Immature natural killer cell (primary cell): ENCODE results near the gene NFATC2. TPM values are rescaled to one million over a fixed set of nuclear protein-coding genes. Genes with fewer than 3 reads are reported as not detected.

ENCODE experiments used
- DNase-seq, 3 donors: peaks; one replicate each; pipeline ENCODE4 v3.0.0; 2022; ENCODE audit warnings: mixed read lengths in 1 of 3
- H3K27ac Mint-ChIP-seq, 6 donors: one replicate each; pipeline ENCODE4 v1.8.0; 2020; ENCODE audit warnings: mixed read lengths in 6 of 6, mild to moderate bottlenecking in 5 of 6, inconsistent platforms in 4 of 6, moderate library complexity in 3 of 6
- H3K27me3 Mint-ChIP-seq, 3 donors: one replicate each; pipeline ENCODE4 v1.8.0; 2020 to 2021; ENCODE audit warnings: low read depth in 3 of 3, mild to moderate bottlenecking in 3 of 3, mixed read lengths in 3 of 3, moderate library complexity in 3 of 3, inconsistent platforms in 1 of 3
- H3K36me3 Mint-ChIP-seq, 3 donors: one replicate each; pipeline ENCODE4 v1.8.0; 2020; ENCODE audit warnings: mixed read lengths in 3 of 3, inconsistent platforms in 2 of 3, mild to moderate bottlenecking in 2 of 3
- H3K4me1 Mint-ChIP-seq, 2 donors: one replicate each; pipeline ENCODE4 v1.8.0; 2020; ENCODE audit warnings: inconsistent platforms in 2 of 2, mild to moderate bottlenecking in 2 of 2, mixed read lengths in 2 of 2, moderate library complexity in 1 of 2
- H3K4me3 Mint-ChIP-seq, 5 donors: one replicate each; pipeline ENCODE4 v1.8.0; 2020; ENCODE audit warnings: mild to moderate bottlenecking in 5 of 5, mixed read lengths in 5 of 5, inconsistent platforms in 3 of 5, moderate library complexity in 3 of 5
- H3K9me3 Mint-ChIP-seq, 6 donors: one replicate each; pipeline ENCODE4 v1.8.0; 2020; ENCODE audit warnings: mild to moderate bottlenecking in 6 of 6, mixed read lengths in 6 of 6, inconsistent platforms in 4 of 6, moderate library complexity in 3 of 6
- polyA plus RNA-seq, 3 donors: library from polyadenylated mRNA; unstranded; fragments of 300-500 nt; fragmentation: Illumina TruSeq; gene quantifications; one replicate each; pipeline ENCODE4 v1.2.3, GENCODE V29; 2021

NFATC2 gene
- polyA plus RNA-seq, 3 donors from 2014 or later = 14.5 to 101 (median 21.3) TPM

- Mint-ChIP-seq H3K4me1 (peaks cover 10 to 17% of the 10 kb centered on the region in 2 donors), H3K36me3 (peaks cover 0 to 16% (median 10%) of the 10 kb centered on the region in 3 donors), H3K4me3 (no peak overlapping the region), H3K9me3 (no peaks in the 10 kb centered on the region), H3K27ac (no peak overlapping the region), H3K27me3 (peaks cover 0 to 4% (median 0%) of the 10 kb centered on the region in 3 donors)
- DNase-seq = no peak
Observed at GRCh38 chr20:51369503-51369902, 173.0 kb downstream of the NFATC2 start.

DNA sequence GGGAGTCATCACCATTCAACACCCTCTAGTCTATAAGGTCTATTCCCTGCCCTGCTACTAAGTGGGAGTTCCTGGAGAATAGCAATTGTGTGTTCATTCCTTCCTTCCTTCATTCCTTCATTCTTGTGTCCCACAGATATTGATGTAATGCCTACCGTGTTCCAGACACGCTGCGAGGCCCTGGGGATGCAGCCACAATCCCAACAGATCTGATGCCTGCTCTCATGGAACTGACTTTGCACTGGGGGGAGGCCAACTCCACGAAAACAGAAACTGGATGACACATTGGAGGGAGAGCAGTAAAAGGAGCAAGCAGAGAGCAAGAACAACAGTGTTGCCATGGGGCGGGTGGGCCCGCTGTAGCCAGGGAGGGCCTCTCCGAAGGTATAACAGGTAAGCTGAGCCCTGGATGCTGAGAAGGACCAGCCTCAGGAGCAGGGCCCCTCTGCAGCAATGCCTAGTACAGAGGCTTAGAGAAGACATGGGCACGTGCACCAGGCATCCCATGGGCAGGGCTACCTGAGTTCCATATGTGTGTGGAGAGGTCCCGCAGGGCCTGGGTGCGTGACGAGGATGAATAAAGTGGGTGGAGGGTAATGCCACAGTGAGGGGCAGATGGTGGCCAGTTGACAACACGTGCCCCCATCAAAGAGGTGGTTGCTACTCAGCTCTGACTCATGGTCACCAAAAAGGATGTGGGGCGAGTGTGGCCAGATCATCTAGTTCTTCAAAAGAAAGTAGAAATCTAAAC is 173.9 kb downstream of the NFATC2 start:
- Mint-ChIP-seq H3K9me3 (peaks cover 0 to 5% (median 2%) of the 10 kb centered on the region in 6 donors), H3K4me3 (no peak overlapping the region), H3K27me3 (peaks cover 0 to 4% (median 0%) of the 10 kb centered on the region in 3 donors), H3K4me1 (peaks cover 10 to 18% of the 10 kb centered on the region in 2 donors), H3K36me3 (peaks cover 5 to 20% (median 10%) of the 10 kb centered on the region in 3 donors), H3K27ac (peak overlapping the region in 1 of 6 donors; percentile 34)
- DNase-seq = peak in 1 of 3 donors; percentile 17

DNA sequence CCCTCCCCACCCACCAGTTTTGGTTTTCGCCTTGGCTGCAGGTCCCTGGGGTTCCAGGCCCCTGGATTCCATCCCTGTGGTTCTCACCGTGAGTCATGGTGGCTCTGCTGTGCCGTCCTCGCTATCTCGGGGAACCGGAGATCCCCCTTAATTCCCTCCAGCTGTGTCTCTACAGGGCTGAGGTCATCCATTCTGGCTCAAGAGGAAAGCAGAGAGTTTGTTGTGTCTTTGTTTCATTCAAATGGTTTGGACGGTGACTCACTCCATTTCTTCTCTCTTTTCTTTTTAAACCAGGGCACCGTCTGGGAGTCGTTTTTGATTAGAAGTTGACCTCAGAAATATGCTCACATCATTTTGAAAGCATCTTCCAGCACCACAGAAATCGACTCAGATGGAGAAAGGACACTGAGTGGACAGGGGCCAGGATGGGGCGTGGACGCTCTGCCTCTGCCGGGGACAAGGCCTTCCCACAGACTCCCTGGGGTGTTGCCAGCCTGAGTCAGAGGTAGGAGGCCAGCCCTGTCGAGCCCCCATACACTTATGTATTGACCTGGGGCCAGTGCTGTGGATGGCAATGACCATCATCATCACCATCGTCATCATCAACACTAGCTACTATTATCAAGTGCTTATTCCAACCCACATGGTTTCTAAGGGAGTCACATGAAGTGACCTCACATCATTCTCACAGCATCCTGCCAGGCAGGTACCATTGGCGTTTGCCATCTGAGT is 176.2 kb downstream of the NFATC2 start:
- DNase-seq = no peak
- Mint-ChIP-seq H3K36me3 (peaks cover 8 to 24% (median 11%) of the 10 kb centered on the region in 3 donors), H3K4me1 (peaks cover 6 to 17% of the 10 kb centered on the region in 2 donors), H3K27me3 (peaks cover 0 to 3% (median 0%) of the 10 kb centered on the region in 3 donors), H3K4me3 (no peak overlapping the region), H3K27ac (peak overlapping the region in 1 of 6 donors; percentile 30), H3K9me3 (peaks cover 0 to 8% (median 2%) of the 10 kb centered on the region in 6 donors)

- no peak overlapping the region for H3K27ac Mint-ChIP-seq
- H3K4me1 Mint-ChIP-seq = peaks cover 6 to 17% of the 10 kb centered on the region in 2 donors
- peaks cover 8 to 24% (median 14%) of the 10 kb centered on the region in 3 donors for H3K36me3 Mint-ChIP-seq
- no peak for DNase-seq
- H3K27me3 Mint-ChIP-seq = peaks cover 0 to 3% (median 2%) of the 10 kb centered on the region in 3 donors
- peaks cover 0 to 8% (median 2%) of the 10 kb centered on the region in 6 donors for H3K9me3 Mint-ChIP-seq
- H3K4me3 Mint-ChIP-seq = no peak overlapping the region
Observed at GRCh38 chr20:51365670-51366069, 176.8 kb downstream of the NFATC2 start.

DNA sequence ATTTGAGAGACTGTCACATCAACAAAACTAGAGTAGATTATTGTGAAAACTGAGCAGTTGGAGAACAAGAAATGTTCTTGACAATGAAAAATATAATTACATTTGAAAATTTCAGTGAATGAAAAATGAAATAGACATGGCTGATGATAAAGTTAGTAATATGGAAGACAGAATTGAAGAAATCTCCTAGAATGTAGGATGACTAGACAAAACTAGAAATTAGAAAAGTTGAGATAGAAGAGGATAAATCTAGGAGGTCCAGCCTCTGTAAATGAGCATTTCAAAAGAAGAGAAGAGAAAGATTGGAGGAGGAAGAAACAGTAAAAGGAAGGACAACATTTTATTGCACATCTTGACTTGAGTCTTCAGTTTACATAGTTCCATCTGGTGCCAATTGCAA is 178.7 kb downstream of the NFATC2 start:
- H3K27ac Mint-ChIP-seq = no peak overlapping the region
- H3K27me3 Mint-ChIP-seq = peaks cover 0 to 3% (median 2%) of the 10 kb centered on the region in 3 donors
- peaks cover 8 to 21% (median 13%) of the 10 kb centered on the region in 3 donors for H3K36me3 Mint-ChIP-seq
- H3K4me1 Mint-ChIP-seq = peaks cover 2 to 14% of the 10 kb centered on the region in 2 donors
- no peak overlapping the region for H3K4me3 Mint-ChIP-seq
- DNase-seq = no peak
- H3K9me3 Mint-ChIP-seq = peaks cover 0 to 8% (median 2%) of the 10 kb centered on the region in 6 donors

GRCh38 chr20:51363378-51363777 is 179.1 kb downstream of the NFATC2 start:
- Mint-ChIP-seq H3K27ac (no peak overlapping the region), H3K36me3 (peaks cover 8 to 19% (median 15%) of the 10 kb centered on the region in 3 donors), H3K4me3 (no peak overlapping the region), H3K27me3 (peaks cover 0 to 2% (median 1%) of the 10 kb centered on the region in 3 donors), H3K9me3 (peaks cover 0 to 8% (median 2%) of the 10 kb centered on the region in 6 donors), H3K4me1 (peaks cover 0 to 9% of the 10 kb centered on the region in 2 donors)
- DNase-seq = no peak

DNA sequence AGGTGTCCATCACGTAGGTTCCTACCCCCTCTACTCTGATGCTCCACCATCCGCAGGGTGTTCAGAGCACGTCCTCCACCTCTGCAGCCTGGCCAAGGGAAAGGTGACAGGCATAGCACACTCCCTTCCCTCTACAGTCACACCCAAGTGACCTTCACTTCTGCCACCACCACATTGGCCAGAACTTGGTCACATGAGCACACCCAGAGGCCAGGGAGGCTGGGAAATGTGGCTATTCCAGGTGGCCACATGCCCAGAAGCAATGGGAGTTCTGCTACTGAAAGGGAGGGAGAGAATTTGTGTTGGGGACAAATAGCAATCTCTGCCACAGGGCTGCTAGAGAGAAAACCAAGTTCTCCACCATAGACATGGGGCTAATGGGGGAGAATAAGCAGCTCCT is 180.3 kb downstream of the NFATC2 start:
- Mint-ChIP-seq H3K27ac (no peak overlapping the region), H3K4me1 (peaks cover 0 to 7% of the 10 kb centered on the region in 2 donors), H3K27me3 (peaks cover 0 to 2% (median 2%) of the 10 kb centered on the region in 3 donors), H3K9me3 (peaks cover 0 to 8% (median 2%) of the 10 kb centered on the region in 6 donors), H3K4me3 (no peak overlapping the region), H3K36me3 (peaks cover 11 to 20% (median 18%) of the 10 kb centered on the region in 3 donors)
- DNase-seq = no peak

DNA sequence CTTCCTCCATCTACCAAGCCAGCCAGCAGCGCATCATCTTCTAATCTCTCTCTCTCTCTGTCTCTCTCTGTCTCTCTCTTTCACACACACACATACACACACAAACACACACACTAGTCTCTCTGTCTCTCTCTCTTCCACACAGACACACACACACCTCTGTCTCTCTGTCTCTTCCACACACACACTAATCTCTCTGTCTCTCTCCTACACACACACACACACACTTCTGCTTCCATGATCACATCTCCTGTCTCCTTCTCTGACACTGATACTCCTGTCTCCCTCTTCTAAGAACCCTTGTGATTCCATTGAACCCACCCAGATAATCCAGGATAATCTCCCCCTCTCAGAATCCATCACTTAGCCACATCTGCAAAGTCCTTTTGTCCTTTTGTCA is 181.3 kb downstream of the NFATC2 start:
- Mint-ChIP-seq H3K27ac (no peak overlapping the region), H3K27me3 (peaks cover 0 to 3% (median 2%) of the 10 kb centered on the region in 3 donors), H3K4me1 (peaks cover 0 to 7% of the 10 kb centered on the region in 2 donors), H3K9me3 (peaks cover 0 to 8% (median 2%) of the 10 kb centered on the region in 6 donors), H3K36me3 (peaks cover 11 to 21% (median 12%) of the 10 kb centered on the region in 3 donors), H3K4me3 (no peak overlapping the region)
- no peak for DNase-seq

- DNase-seq = no peak
- peak overlapping the region in 1 of 6 donors; percentile 13 for H3K27ac Mint-ChIP-seq
- peaks cover 0 to 7% of the 10 kb centered on the region in 2 donors for H3K4me1 Mint-ChIP-seq
- peaks cover 13 to 21% (median 14%) of the 10 kb centered on the region in 3 donors for H3K36me3 Mint-ChIP-seq
- H3K4me3 Mint-ChIP-seq = no peak overlapping the region
- H3K9me3 Mint-ChIP-seq = peaks cover 0 to 8% (median 2%) of the 10 kb centered on the region in 6 donors
- H3K27me3 Mint-ChIP-seq = peaks cover 2 to 3% (median 3%) of the 10 kb centered on the region in 3 donors
Observed at GRCh38 chr20:51360451-51361201, 181.9 kb downstream of the NFATC2 start.

GRCh38 chr20:51359947-51360346 is 182.6 kb downstream of the NFATC2 start:
- peaks cover 15 to 21% (median 18%) of the 10 kb centered on the region in 3 donors for H3K36me3 Mint-ChIP-seq

DNA sequence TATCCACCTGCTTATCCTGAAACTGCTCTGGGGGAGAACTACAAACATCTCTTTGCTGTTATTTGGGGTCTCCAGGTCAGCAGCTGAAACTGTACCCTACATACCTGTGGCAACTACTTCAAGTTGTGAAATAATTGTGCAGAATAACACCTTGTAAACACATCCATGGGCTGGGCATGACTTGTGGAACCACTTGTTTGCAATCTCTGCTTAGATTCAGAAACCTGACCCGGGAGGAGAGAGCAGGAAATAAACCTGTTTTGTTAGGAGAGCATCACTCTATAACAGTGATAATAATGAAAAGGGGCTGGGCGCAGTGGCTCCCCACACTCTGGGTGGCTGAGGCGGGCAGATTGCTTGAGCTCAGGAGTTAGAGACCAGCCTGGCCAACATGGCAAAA is 183.1 kb downstream of the NFATC2 start:
- Mint-ChIP-seq H3K9me3 (peaks cover 0 to 8% (median 2%) of the 10 kb centered on the region in 6 donors), H3K4me3 (no peak overlapping the region), H3K27me3 (peaks cover 2 to 6% (median 3%) of the 10 kb centered on the region in 3 donors), H3K4me1 (peaks cover 5 to 7% of the 10 kb centered on the region in 2 donors), H3K27ac (no peak overlapping the region), H3K36me3 (peaks cover 15 to 23% (median 18%) of the 10 kb centered on the region in 3 donors)
- DNase-seq = no peak

More at GRCh38 chr20:51359947-51360346, 182.6 kb downstream of the NFATC2 start:
- Mint-ChIP-seq H3K4me3 (no peak overlapping the region), H3K9me3 (peaks cover 0 to 8% (median 2%) of the 10 kb centered on the region in 6 donors), H3K4me1 (peaks cover 2 to 7% of the 10 kb centered on the region in 2 donors), H3K27ac (peak overlapping the region in 1 of 6 donors; percentile 13), H3K27me3 (peaks cover 2 to 6% (median 3%) of the 10 kb centered on the region in 3 donors)
- DNase-seq = no peak

- H3K36me3 Mint-ChIP-seq = peaks cover 7 to 18% (median 14%) of the 10 kb centered on the region in 3 donors
- H3K27me3 Mint-ChIP-seq = peaks cover 2 to 6% (median 3%) of the 10 kb centered on the region in 3 donors
- peak overlapping the region in 2 of 6 donors; percentile 18 to 56 for H3K27ac Mint-ChIP-seq
- H3K4me3 Mint-ChIP-seq = no peak overlapping the region
- DNase-seq = no peak
- peaks cover 2 to 5% of the 10 kb centered on the region in 2 donors for H3K4me1 Mint-ChIP-seq
- H3K9me3 Mint-ChIP-seq = no peaks in the 10 kb centered on the region
Observed at GRCh38 chr20:51358032-51358724, 184.3 kb downstream of the NFATC2 start.
